Neural cell (in vitro differentiated cells): ENCODE results near the gene MYO1D. TPM values are rescaled to one million over a fixed set of nuclear protein-coding genes. Genes with fewer than 3 reads are reported as not detected.

ENCODE experiments used
- H2AFZ ChIP-seq: fragments of 200-600, 300-800 bp; sonication (generic), shearing (Covaris generic); 2 replicates; pipeline ENCODE4 v1.6.0; 2014; ENCODE audit warnings: low read depth, mild to moderate bottlenecking, antibody characterized with exemption, low read length, moderate library complexity
- H3F3A ChIP-seq: fragments of 200-600 bp; shearing (Covaris generic); 2 replicates; pipeline ENCODE4 v1.6.1; 2016; ENCODE audit warnings: mild to moderate bottlenecking, moderate library complexity, mixed read lengths, antibody characterized with exemption, low read length; ENCODE audit not compliant: insufficient read depth, poor library complexity, severe bottlenecking
- H3K27ac ChIP-seq: fragments of 200-600, 300-800 bp; sonication (generic), shearing (Covaris generic); 2 replicates; pipeline ENCODE4 v1.5.1; 2014; ENCODE audit warnings: mild to moderate bottlenecking, low read length, moderate library complexity
- H3K27me3 ChIP-seq: fragments of 300-800, 200-600 bp; sonication (generic), shearing (Covaris generic); 2 replicates; pipeline ENCODE4 v1.6.0; 2014; ENCODE audit warnings: mild to moderate bottlenecking, low read depth, low read length, moderate library complexity; ENCODE audit not compliant: insufficient read depth
- H3K36me3 ChIP-seq: fragments of 300-800, 200-600 bp; sonication (generic), shearing (Covaris generic); 2 replicates; pipeline ENCODE4 v1.5.1; 2014; ENCODE audit warnings: mild to moderate bottlenecking, antibody characterized with exemption, low read length, moderate library complexity; ENCODE audit not compliant: insufficient read depth
- H3K4me2 ChIP-seq: fragments of 300-800, 200-600 bp; sonication (generic), shearing (Covaris generic); 2 replicates; pipeline ENCODE4 v1.6.0; 2014; ENCODE audit warnings: mild to moderate bottlenecking, low read length
- H3K4me3 ChIP-seq: fragments of 300-800, 200-600 bp; sonication (generic), shearing (Covaris generic); 2 replicates; pipeline ENCODE4 v1.5.1; 2014; ENCODE audit warnings: mild to moderate bottlenecking, low read length, moderate library complexity
- H3K79me2 ChIP-seq: fragments of 200-600 bp; shearing (Covaris generic); replicated peaks from 2 replicates; pipeline ENCODE4 v1.6.0; 2014; ENCODE audit warnings: mild to moderate bottlenecking, low read length, moderate library complexity; ENCODE audit not compliant: insufficient read depth
- H3K9ac ChIP-seq: fragments of 300-800, 200-600 bp; sonication (generic), shearing (Covaris generic); 2 replicates; pipeline ENCODE4 v1.6.1; 2016; ENCODE audit warnings: mild to moderate bottlenecking, low read length, mixed read lengths
- H3K9me2 ChIP-seq: fragments of 200-600 bp; shearing (Covaris generic); 2 replicates; pipeline ENCODE4 v1.6.1; 2016; ENCODE audit warnings: mild to moderate bottlenecking, low read length, mixed read lengths; ENCODE audit not compliant: insufficient read depth
- H3K9me3 ChIP-seq: fragments of 200-600, 300-800 bp; sonication (generic), shearing (Covaris generic); 2 replicates; pipeline ENCODE4 v1.6.1; 2016; ENCODE audit warnings: mild to moderate bottlenecking, mixed run types, low read length, moderate library complexity, mixed read lengths
- H4K20me1 ChIP-seq: fragments of 200-600 bp; shearing (Covaris generic); 2 replicates; pipeline ENCODE4 v1.6.1; 2016; ENCODE audit warnings: mild to moderate bottlenecking, mixed run types; ENCODE audit not compliant: insufficient read depth
- EP300 ChIP-seq: fragments of 450-650 bp; conservative IDR thresholded peaks from 2 replicates; pipeline ENCODE4 v1.6.1; 2014; ENCODE audit warnings: antibody characterized with exemption, mild to moderate bottlenecking, moderate library complexity; ENCODE audit not compliant: poor library complexity, severe bottlenecking
- EZH2 ChIP-seq: fragments of 200-600, 300-800 bp; shearing (Covaris generic), sonication (generic); IDR thresholded peaks from 2 replicates; pipeline ENCODE4 v1.6.1; 2014; ENCODE audit warnings: antibody characterized with exemption, low read length, borderline replicate concordance, mild to moderate bottlenecking; ENCODE audit not compliant: insufficient read depth, poor library complexity, severe bottlenecking
- MXI1 ChIP-seq: fragments of 450-650 bp; conservative IDR thresholded peaks from 2 replicates; pipeline ENCODE4 v1.6.1; 2014; ENCODE audit warnings: antibody characterized with exemption, mild to moderate bottlenecking; ENCODE audit not compliant: poor library complexity, severe bottlenecking
- POLR2AphosphoS5 ChIP-seq: IDR thresholded peaks from 2 replicates; pipeline ENCODE4 v1.6.1; 2012
- RAD21 ChIP-seq: fragments of 450-650 bp; conservative IDR thresholded peaks from 2 replicates; pipeline ENCODE4 v1.6.1; 2014; ENCODE audit warnings: antibody characterized with exemption, mild to moderate bottlenecking, moderate library complexity
- SMC3 ChIP-seq: fragments of 450-650 bp; conservative IDR thresholded peaks from 2 replicates; pipeline ENCODE4 v1.6.1; 2014; ENCODE audit warnings: antibody characterized with exemption, mild to moderate bottlenecking, moderate library complexity; ENCODE audit not compliant: poor library complexity
- TAF1 ChIP-seq: IDR thresholded peaks from 2 replicates; pipeline ENCODE4 v1.6.1; 2012; ENCODE audit warnings: low read depth
- polyA plus RNA-seq: library from polyadenylated mRNA; depleted of rRNA; stranded (reverse); fragments of >200 nt; gene quantifications from 2 replicates; pipeline ENCODE4 v1.2.3, GENCODE V29; 2014
- TF ChIP-seq, protein P1 (sequence below): fragments of 450-650 bp; IDR thresholded peaks from 2 replicates; pipeline ENCODE4 v1.5.1; 2014; ENCODE audit warnings: antibody characterized with exemption, mild to moderate bottlenecking, moderate library complexity; ENCODE audit not compliant: poor library complexity, severe bottlenecking
- TF ChIP-seq, protein P2 (sequence below): IDR thresholded peaks from 2 replicates; pipeline ENCODE4 v1.6.1; 2012; ENCODE audit warnings: borderline replicate concordance

The MYO1D gene
- polyA plus RNA-seq, 1 donor from 2014 or later: 10.7 TPM

DNA sequence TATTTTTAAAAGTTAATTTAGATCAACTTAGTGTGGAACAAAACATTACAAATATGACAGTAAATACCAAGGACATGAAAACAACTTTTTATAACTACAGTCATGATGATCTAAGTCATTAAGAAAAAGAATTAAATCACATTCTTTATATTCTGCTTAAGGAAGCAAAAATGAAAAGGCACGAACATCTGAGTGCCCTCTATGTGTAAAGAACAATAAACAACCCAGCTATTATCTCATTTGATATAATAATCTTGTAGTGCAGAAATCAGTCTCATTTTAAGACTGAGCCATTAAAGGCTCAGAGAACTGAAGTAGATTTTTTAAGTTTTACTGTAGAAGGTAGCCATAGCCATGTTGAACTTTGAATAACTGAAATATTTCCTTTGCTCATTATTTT, 13.4 kb downstream of the MYO1D start:
- TF ChIP-seq EZH2 (no peak), POLR2AphosphoS5 (no peak), SMC3 (no peak), TAF1 (no peak), MXI1 (no peak), EP300 (no peak), RAD21 (no peak)
- TF ChIP-seq, protein P1, sequence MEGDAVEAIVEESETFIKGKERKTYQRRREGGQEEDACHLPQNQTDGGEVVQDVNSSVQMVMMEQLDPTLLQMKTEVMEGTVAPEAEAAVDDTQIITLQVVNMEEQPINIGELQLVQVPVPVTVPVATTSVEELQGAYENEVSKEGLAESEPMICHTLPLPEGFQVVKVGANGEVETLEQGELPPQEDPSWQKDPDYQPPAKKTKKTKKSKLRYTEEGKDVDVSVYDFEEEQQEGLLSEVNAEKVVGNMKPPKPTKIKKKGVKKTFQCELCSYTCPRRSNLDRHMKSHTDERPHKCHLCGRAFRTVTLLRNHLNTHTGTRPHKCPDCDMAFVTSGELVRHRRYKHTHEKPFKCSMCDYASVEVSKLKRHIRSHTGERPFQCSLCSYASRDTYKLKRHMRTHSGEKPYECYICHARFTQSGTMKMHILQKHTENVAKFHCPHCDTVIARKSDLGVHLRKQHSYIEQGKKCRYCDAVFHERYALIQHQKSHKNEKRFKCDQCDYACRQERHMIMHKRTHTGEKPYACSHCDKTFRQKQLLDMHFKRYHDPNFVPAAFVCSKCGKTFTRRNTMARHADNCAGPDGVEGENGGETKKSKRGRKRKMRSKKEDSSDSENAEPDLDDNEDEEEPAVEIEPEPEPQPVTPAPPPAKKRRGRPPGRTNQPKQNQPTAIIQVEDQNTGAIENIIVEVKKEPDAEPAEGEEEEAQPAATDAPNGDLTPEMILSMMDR: no peak
- TF ChIP-seq, protein P2, sequence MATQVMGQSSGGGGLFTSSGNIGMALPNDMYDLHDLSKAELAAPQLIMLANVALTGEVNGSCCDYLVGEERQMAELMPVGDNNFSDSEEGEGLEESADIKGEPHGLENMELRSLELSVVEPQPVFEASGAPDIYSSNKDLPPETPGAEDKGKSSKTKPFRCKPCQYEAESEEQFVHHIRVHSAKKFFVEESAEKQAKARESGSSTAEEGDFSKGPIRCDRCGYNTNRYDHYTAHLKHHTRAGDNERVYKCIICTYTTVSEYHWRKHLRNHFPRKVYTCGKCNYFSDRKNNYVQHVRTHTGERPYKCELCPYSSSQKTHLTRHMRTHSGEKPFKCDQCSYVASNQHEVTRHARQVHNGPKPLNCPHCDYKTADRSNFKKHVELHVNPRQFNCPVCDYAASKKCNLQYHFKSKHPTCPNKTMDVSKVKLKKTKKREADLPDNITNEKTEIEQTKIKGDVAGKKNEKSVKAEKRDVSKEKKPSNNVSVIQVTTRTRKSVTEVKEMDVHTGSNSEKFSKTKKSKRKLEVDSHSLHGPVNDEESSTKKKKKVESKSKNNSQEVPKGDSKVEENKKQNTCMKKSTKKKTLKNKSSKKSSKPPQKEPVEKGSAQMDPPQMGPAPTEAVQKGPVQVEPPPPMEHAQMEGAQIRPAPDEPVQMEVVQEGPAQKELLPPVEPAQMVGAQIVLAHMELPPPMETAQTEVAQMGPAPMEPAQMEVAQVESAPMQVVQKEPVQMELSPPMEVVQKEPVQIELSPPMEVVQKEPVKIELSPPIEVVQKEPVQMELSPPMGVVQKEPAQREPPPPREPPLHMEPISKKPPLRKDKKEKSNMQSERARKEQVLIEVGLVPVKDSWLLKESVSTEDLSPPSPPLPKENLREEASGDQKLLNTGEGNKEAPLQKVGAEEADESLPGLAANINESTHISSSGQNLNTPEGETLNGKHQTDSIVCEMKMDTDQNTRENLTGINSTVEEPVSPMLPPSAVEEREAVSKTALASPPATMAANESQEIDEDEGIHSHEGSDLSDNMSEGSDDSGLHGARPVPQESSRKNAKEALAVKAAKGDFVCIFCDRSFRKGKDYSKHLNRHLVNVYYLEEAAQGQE: no peak
- Histone ChIP-seq H3K9me3 (no peaks in the 10 kb centered on the region), H3K4me2 (no peak overlapping the region), H3K36me3 (no peaks in the 10 kb centered on the region), H4K20me1 (no peaks in the 10 kb centered on the region), H3K27ac (no peak overlapping the region), H3K9ac (no peak overlapping the region), H2AFZ (no peak overlapping the region), H3K9me2 (no peaks in the 10 kb centered on the region), H3K79me2 (no peaks in the 10 kb centered on the region), H3F3A (no peaks in the 10 kb centered on the region), H3K4me3 (no peak overlapping the region), H3K27me3 (no peaks in the 10 kb centered on the region)

DNA sequence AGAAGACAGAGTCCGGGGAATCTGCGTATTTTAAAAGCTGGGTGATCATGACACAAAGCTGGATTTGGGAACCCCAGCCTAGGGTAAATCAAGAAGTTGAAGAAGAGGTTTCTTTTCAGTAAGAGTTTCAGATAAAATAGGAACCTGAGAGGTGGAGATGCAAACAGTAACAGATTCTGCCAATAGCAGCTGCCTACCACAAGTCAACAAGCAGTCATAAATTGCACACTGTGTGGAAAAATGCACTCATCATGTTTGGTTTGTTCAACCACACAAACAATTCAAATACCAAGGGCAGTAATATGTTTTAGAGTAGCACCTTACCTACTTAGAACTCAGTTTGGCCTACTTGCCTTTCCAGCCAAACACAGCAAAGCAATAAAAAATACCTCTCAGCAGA, 14.0 kb downstream of the MYO1D start:
- Histone ChIP-seq H2AFZ (no peak overlapping the region), H3K9me2 (no peaks in the 10 kb centered on the region), H3K79me2 (no peaks in the 10 kb centered on the region), H3F3A (no peaks in the 10 kb centered on the region), H3K9me3 (no peaks in the 10 kb centered on the region), H3K27me3 (no peaks in the 10 kb centered on the region), H3K36me3 (no peaks in the 10 kb centered on the region), H3K27ac (no peak overlapping the region), H3K4me2 (no peak overlapping the region), H3K4me3 (no peak overlapping the region), H4K20me1 (no peaks in the 10 kb centered on the region), H3K9ac (no peak overlapping the region)
- TF ChIP-seq SMC3 (no peak), RAD21 (no peak), EP300 (no peak), MXI1 (no peak), TAF1 (no peak), POLR2AphosphoS5 (no peak), EZH2 (no peak)
- TF ChIP-seq, protein P1: no peak
- TF ChIP-seq, protein P2: no peak
